Medulla oblongata (tissue), 1 donor: ENCODE measurements around the gene FAM83C.

Source experiments
- DNase-seq: peaks from one replicate; pipeline ENCODE4 v3.0.0-alpha.2; 2015; ENCODE audit errors: extremely low spot score

Gene FAM83C

GRCh38 chr20:35298264-35298663 lies 6.0 kb upstream of the FAM83C start:
- no peak for DNase-seq

GRCh38 chr20:35297740-35298139 lies 5.5 kb upstream of the FAM83C start:
- DNase-seq, result no peak

- DNase-seq, result no peak
Observed at GRCh38 chr20:35297155-35297554, 4.9 kb upstream of the FAM83C start.

GRCh38 chr20:35296101-35296554 lies 3.9 kb upstream of the FAM83C start:
- no peak for DNase-seq

- no peak for DNase-seq
Observed at GRCh38 chr20:35295674-35296073, 3.4 kb upstream of the FAM83C start.

DNA sequence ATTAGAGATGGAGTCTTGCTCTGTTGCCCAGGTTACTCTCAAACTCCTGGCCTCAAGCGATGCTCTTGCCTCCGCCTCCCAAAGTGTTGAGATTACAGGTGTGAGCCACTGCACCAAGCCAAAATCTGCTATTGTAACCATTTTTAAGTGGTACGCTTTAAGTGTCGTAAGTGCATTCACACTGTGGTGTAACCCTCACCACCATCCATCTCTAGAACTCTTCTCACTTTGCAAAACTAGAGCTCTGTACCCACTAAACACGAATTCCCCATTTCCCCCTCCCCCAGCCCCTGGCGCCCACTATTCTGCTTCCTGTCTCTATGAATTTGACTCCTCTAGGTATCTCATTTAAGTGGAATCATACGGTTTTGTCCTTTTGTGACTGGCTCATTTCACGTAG lies 2.8 kb upstream of the FAM83C start:
- no peak for DNase-seq

- DNase-seq, result no peak
Observed at GRCh38 chr20:35294293-35294685, 2.1 kb upstream of the FAM83C start.

GRCh38 chr20:35293303-35294292 lies 1.4 kb upstream of the FAM83C start:
- DNase-seq, result no peak

- DNase-seq, result no peak
Observed at GRCh38 chr20:35292504-35293285, 470 bp upstream of the FAM83C start.

DNA sequence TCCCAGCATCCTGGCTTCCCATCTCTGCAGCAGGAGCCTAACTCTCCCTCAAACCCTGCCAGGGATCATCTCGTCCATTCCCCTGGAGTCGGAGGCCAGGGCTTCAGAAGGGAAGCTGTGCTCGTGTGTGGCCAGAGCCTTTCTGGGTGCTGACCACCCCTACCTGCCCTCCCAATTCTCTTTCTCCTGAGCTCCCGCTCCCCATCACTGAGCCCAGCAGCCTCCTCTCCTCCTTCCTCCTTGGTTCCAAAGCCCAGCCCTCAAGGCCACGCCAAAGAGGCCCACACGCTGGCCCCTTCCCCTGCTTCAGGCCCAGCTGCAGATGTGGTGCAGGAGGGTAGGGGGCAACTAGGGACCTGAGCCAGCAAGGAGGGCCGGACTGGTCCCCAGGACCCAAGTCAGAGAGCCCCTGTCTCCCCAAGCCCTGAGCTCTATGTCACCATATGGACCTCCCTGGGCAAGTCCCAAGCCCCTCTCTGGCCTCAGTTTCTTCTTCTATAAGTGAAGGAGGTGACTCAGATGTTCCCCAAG lies 1.3 kb downstream of the FAM83C start:
- DNase-seq, result no peak

DNA sequence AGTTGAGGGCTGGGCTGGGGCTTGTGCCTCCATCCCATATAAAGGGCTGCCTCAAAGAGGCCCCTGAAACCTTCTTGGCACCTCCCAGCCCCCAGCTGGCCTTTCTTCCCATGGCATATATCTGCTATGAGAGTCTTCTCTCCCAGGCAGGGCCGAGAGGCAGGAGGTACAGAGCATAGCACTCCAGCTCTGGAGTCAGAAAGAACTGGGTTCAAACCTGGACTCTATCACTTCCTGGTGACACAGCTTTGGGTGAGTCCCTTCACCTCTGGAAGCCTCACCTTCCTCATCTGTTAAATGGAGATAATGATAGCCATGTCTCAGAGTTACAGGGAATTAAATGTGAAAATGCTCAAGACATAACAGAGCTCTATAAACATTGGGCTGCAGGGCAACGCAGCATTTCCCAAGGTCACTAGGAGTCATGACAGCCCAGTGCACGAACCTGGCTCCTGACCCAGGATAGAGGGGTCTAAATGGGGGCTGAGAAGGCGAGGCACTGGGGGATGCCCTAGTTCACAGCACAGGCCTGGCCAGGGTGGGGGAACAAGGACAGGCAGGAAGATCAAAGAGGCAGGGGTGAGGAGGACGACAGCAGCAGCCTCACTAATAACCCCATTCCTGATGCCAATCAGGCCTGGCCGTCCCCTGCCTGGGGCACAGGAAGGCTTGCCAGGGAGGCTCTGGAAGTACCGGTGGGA lies 1.9 kb downstream of the FAM83C start:
- no peak for DNase-seq

- DNase-seq, result no peak
Observed at GRCh38 chr20:35288325-35289060, 3.7 kb downstream of the FAM83C start.

- DNase-seq, result no peak
Observed at GRCh38 chr20:35287509-35288324, 4.5 kb downstream of the FAM83C start.

- DNase-seq, result no peak
Observed at GRCh38 chr20:35286899-35287508, 5.2 kb downstream of the FAM83C start.

DNA sequence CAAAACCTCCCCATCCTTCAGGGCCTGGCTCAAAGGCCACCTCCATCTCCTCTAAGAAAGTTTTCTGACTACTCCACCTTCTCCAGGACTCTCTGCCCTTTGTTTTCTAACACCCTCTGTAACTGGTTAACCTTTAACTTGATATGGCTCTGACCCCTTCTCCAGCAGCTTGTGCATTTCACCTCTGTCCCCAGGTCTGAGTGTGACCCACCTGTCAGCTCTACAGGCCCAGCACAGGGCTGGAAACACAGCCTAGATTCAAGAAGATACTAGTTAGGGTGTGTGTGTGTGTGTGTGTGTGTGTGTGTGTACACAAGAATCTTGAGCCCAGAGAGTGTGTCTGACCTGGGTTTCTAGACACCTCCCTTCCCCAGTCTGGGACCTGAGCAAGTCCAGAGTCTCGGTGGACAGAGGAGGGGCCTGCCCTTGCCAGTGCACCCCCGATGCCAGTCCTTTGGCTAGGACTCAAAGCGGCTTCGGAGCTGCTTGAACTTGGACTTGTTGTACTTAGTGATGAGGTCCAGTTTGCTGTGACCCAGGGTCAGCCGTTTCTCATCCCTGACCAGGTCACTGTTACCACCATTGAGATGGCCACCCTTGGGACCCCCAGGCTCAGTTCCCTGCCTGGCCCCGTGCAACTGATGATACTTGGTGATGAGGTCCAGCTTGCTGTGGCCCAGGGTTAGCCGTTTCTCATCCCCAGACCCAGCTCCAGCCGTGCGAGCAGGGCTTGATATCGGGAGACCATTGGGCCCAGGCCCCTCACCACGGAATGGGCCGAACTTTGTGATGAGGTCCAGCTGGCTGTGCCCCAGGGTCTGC lies 5.9 kb downstream of the FAM83C start:
- no peak for DNase-seq

- no peak for DNase-seq
Observed at GRCh38 chr20:35285806-35286076, 6.5 kb downstream of the FAM83C start.

GRCh38 chr20:35284992-35285805 lies 7.0 kb downstream of the FAM83C start:
- no peak for DNase-seq

- DNase-seq, result peak; percentile 70
Observed at GRCh38 chr20:35284267-35284991, 7.8 kb downstream of the FAM83C start, which contains the start of gene EIF6. TSS of gene EIF6 (minus strand) at chr20:35284772. CDS start at chr20:35284487, 285 bp downstream.
